ENCODE results near the gene ASB8.

The ASB8 gene

DNA sequence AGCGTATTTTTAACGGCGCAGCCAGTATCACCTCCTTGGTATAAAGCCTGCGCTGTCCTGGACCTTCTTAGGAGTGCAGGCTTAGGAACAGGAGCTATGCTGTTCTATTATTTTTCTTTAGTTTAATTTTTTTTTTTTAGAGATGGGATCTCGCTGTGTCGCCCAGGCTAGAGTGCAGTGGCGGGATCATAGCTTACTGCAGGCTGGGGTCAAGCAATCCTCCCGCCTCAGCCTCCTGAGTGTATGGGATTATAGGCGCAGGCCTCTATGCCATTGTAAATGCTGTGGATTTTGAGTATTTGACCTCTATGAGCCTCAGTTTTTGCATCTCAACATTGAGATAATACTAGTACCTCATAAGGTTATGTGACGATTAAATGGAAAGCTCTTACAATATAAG lies 41.7 kb upstream of the ASB8 start:
- TF ChIP-seq, protein P1, sequence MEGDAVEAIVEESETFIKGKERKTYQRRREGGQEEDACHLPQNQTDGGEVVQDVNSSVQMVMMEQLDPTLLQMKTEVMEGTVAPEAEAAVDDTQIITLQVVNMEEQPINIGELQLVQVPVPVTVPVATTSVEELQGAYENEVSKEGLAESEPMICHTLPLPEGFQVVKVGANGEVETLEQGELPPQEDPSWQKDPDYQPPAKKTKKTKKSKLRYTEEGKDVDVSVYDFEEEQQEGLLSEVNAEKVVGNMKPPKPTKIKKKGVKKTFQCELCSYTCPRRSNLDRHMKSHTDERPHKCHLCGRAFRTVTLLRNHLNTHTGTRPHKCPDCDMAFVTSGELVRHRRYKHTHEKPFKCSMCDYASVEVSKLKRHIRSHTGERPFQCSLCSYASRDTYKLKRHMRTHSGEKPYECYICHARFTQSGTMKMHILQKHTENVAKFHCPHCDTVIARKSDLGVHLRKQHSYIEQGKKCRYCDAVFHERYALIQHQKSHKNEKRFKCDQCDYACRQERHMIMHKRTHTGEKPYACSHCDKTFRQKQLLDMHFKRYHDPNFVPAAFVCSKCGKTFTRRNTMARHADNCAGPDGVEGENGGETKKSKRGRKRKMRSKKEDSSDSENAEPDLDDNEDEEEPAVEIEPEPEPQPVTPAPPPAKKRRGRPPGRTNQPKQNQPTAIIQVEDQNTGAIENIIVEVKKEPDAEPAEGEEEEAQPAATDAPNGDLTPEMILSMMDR (IDR thresholded peaks at IDR 0.05; ENCODE audit: insufficient read depth, low read length, missing control alignments): no peak
- peak overlapping the region; percentile 85 for H3K4me3 ChIP-seq (ENCODE audit: low read depth, low read length)
- ChIA-PET CTCF (interaction anchor here (0.8 to 4.7 kb wide), 6 partner anchors 11 to 257 kb away, joined by 3 to 45 read pairs (median 4); no protein-coding TSS in a partner anchor), POLR2A (no interaction called here)
- DNase-seq (ENCODE audit: low read depth, low spot score): no peak

DNA sequence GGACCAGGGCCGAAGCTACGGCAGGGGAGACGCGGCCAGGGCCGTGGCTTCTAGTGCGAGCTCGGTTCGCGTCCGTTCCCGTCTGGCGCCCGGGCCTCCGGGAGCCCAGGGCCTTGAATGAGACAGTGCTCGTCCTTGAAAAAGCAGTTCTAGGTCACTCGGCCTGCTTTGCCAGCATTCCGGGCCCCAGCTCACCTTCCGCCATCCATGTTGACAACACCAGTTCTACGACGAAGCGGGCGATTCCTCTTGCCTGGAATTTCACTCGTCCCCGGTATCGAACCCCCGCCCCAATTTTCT lies 41.3 kb upstream of the ASB8 start:
- DNase-seq (ENCODE audit: low read depth, low spot score): no peak
- TF ChIP-seq, protein P1 (IDR thresholded peaks at IDR 0.05; ENCODE audit: insufficient read depth, low read length, missing control alignments): no peak
- ChIA-PET CTCF (interaction anchor here (1.3 to 4.7 kb wide), 4 partner anchors 10 to 40 kb away, joined by 3 to 45 read pairs (median 4); no protein-coding TSS in a partner anchor), POLR2A (no interaction called here)
- peak overlapping the region; percentile 85 for H3K4me3 ChIP-seq (ENCODE audit: low read depth, low read length)

DNA sequence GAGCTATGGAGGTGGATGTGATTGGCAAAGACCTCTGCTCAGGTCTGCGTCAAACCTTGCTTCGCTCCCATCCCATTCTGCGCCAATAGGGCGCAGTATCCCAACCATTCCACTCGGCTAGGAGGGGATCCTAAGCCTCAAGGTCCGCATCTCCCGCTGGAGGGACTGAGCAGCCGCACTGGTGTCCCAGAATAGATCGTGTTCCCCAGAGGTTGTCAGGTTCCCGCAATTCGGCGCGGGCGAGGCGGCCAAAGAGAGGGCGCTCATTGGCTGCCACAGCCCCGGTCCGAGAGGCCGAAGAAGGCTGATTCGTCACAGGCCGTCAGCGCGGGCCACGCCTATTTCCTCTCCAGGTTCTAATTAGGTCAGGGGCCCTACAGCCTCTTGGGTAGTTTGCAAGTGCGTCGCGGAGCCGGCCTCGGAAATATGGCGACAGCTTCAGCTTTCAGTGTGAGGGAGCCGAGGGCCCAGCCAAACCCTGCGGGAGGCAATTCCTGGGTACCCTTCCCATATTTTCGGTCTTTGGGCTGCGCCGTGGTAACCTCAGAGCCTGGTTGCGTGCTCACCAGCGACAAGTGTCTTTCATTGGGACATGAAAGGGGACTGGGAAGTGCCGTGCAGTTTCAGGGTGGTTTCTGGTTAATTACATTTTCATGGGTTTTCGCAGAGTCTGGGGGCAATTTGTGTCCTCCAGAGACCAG lies 40.8 kb upstream of the ASB8 start:
- peak; percentile 45 for DNase-seq (ENCODE audit: low read depth, low spot score)
- ChIA-PET POLR2A (interaction anchor here (1.5 kb wide), 1 partner anchor 15 kb away, joined by 4 read pairs; the partner anchor contains the start of gene CCDC184), CTCF (interaction anchor here (1.0 to 4.7 kb wide), 8 partner anchors 10 to 425 kb away, joined by 3 to 45 read pairs (median 4); partner anchors contain the start of gene CCDC184)
- TF ChIP-seq, protein P1 (IDR thresholded peaks at IDR 0.05; ENCODE audit: insufficient read depth, low read length, missing control alignments): peak; percentile 20
- H3K4me3 ChIP-seq (ENCODE audit: low read depth, low read length): peak overlapping the region; percentile 85

- H3K4me3 ChIP-seq (ENCODE audit: low read depth, low read length): peak overlapping the region; percentile 85
- TF ChIP-seq, protein P1 (IDR thresholded peaks at IDR 0.05; ENCODE audit: insufficient read depth, low read length, missing control alignments): peak; percentile 26
- ChIA-PET POLR2A (interaction anchor here (1.5 kb wide), 1 partner anchor 15 kb away, joined by 4 read pairs; the partner anchor contains the start of gene CCDC184), CTCF (interaction anchor here (0.6 to 4.7 kb wide), 10 partner anchors 9 to 426 kb away, joined by 3 to 45 read pairs (median 4); partner anchors contain the start of gene CCDC184)
- DNase-seq (ENCODE audit: low read depth, low spot score): no peak
These were observed 40.2 kb upstream of the ASB8 start for GRCh38 chr12:48197549-48197970.

GRCh38 chr12:48194799-48195201 lies 37.5 kb upstream of the ASB8 start:
- POLR2A ChIA-PET: no interaction called here
- no peak for DNase-seq (ENCODE audit: low read depth, low spot score)
- H3K4me3 ChIP-seq (ENCODE audit: low read depth, low read length): no peak overlapping the region
- CTCF ChIA-PET: interaction anchor here (1.0 to 1.2 kb wide), 2 partner anchors 9 to 10 kb away, joined by 3 read pairs; no protein-coding TSS in a partner anchor
- TF ChIP-seq, protein P1 (IDR thresholded peaks at IDR 0.05; ENCODE audit: insufficient read depth, low read length, missing control alignments): no peak

DNA sequence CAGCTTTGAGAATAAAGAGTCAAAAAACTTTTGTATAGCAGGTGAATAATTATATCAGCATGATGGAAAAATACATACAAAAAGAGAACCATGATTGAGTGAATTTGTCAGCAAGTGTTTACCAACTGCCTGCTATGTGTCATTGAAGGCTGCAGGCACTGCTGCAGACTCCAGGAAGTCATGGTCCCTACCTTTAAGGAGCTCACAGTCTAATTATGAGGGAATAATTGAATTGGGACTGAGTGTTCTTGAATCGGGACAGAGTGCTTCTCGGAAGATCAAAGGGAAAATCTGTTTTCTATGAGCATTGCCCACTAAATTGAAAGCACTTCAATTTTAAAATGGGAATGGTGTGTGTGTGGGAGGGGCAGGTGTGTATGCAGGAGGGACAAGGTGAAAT lies 36.3 kb upstream of the ASB8 start:
- POLR2A ChIA-PET: no interaction called here
- no peak for DNase-seq (ENCODE audit: low read depth, low spot score)
- CTCF ChIA-PET: interaction anchor here (1.1 to 1.6 kb wide), 3 partner anchors 11 to 21 kb away, joined by 4 to 5 read pairs (median 4); no protein-coding TSS in a partner anchor
- TF ChIP-seq, protein P1 (IDR thresholded peaks at IDR 0.05; ENCODE audit: insufficient read depth, low read length, missing control alignments): no peak
- no peak overlapping the region for H3K4me3 ChIP-seq (ENCODE audit: low read depth, low read length)
